HepG2 (cell line): Measurements from ENCODE around the gene ENPP4. TPM values are rescaled to one million over a fixed set of nuclear protein-coding genes. Genes with fewer than 3 reads are reported as not detected.

Experiments
- ATAC-seq: fragments of 200-7000 bp; cut with Tn5 transposase; 3 replicates; pipeline ENCODE4 v1.9.1; 2020; ENCODE audit warnings: mild to moderate bottlenecking, moderate library complexity
- BruUV-seq: library from RNA; stranded (reverse); fragments of 400-500 nt; replicated peaks from 2 replicates; lab custom pipeline; 2021; lab: Mats Ljungman, UMichigan
- CTCF ChIA-PET: fragments of 300-600 bp; formaldehyde crosslinking; extraction: SDS; loops from one replicate; lab custom pipeline; 2021; ENCODE audit warnings: low total read pairs, inconsistent platforms, low intra/inter-chr PET ratio; lab: Yijun Ruan, JAX
- POLR2A ChIA-PET: fragments of 350-600 bp; sonication (Branson Sonifier 250); formaldehyde crosslinking; loops from one replicate; lab custom pipeline; 2020; ENCODE audit warnings: antibody characterized with exemption, inconsistent platforms; lab: Yijun Ruan, JAX
- DNase-seq: peaks from one replicate; pipeline ENCODE4 v3.0.0-alpha.2; 2015; ENCODE audit warnings: low spot score
- FAIRE-seq: peaks from 3 replicates; lab custom pipeline; 2011; peaks lifted over from hg19 to GRCh38; lab: Jason Lieb, UNC
- H2AFZ ChIP-seq: one replicate; pipeline ENCODE4 v1.6.1; 2011; ENCODE audit warnings: low read length, inconsistent platforms
- H3K27ac ChIP-seq: fragments of 300-600 bp; 3 replicates; pipeline ENCODE4 v1.8.0; 2011; ENCODE audit warnings: mixed run types, mild to moderate bottlenecking, mixed read lengths, low read length, inconsistent platforms; ENCODE audit not compliant: insufficient read depth; ENCODE audit errors: extremely low read length
- H3K27me3 ChIP-seq, 2 experiments: fragments of 200-600 bp in 1 of 2; 2 replicates in 1 of 2; 3 replicates in 1 of 2; pipeline versions ENCODE4 v1.6.0 to v1.8.0; 2011; ENCODE audit warnings: low read length in 2 of 2, mild to moderate bottlenecking in 2 of 2, moderate library complexity in 2 of 2, inconsistent platforms in 1 of 2; ENCODE audit not compliant: insufficient read depth in 2 of 2, control insufficient read depth in 1 of 2
- H3K36me3 ChIP-seq, 2 experiments: fragments of 200-600 bp in 1 of 2; replicated peaks in 1 of 2; 2 replicates in 1 of 2; 3 replicates in 1 of 2; pipeline versions ENCODE4 v1.5.1 to v1.8.0; 2011; ENCODE audit warnings: low read length in 2 of 2, inconsistent platforms in 1 of 2; ENCODE audit not compliant: insufficient read depth in 2 of 2, control insufficient read depth in 1 of 2
- H3K4me1 ChIP-seq: 2 replicates; pipeline ENCODE4 v1.5.1; 2012; ENCODE audit warnings: low read length, inconsistent platforms; ENCODE audit not compliant: insufficient read depth
- H3K4me2 ChIP-seq: 2 replicates; pipeline ENCODE4 v1.6.0; 2011; ENCODE audit warnings: low read depth, low read length, inconsistent platforms
- H3K4me3 ChIP-seq, 3 experiments: fragments of 200-600 bp in 1 of 3; sonication (generic), shearing (Covaris generic) in 1 of 3; replicated peaks in 1 of 3; 2 replicates each; pipeline ENCODE4 v1.5.1; 2011 to 2016; ENCODE audit warnings: low read length in 3 of 3, inconsistent platforms in 2 of 3, low read depth in 2 of 3, mild to moderate bottlenecking in 2 of 3, control low read depth in 1 of 3, mixed read lengths in 1 of 3; ENCODE audit not compliant: insufficient read depth in 1 of 3
- H3K79me2 ChIP-seq: one replicate; pipeline ENCODE4 v1.6.1; 2011; ENCODE audit warnings: low read length, inconsistent platforms; ENCODE audit not compliant: insufficient read depth
- H3K9ac ChIP-seq: 2 replicates; pipeline ENCODE4 v1.6.0; 2011; ENCODE audit warnings: mild to moderate bottlenecking, low read depth, low read length, inconsistent platforms; ENCODE audit not compliant: insufficient read depth
- H3K9me3 ChIP-seq: 2 replicates; pipeline ENCODE4 v1.5.1; 2012; ENCODE audit warnings: mild to moderate bottlenecking, low read length
- H4K20me1 ChIP-seq: 2 replicates; pipeline ENCODE4 v1.6.0; 2011; ENCODE audit warnings: inconsistent platforms, mild to moderate bottlenecking, low read length, moderate library complexity; ENCODE audit not compliant: insufficient read depth
- HNRNPLL ChIP-seq: fragments of 200-400 bp; formaldehyde crosslinking; IDR thresholded peaks from 2 replicates; pipeline ENCODE4 v1.6.1; 2017; ENCODE audit warnings: mild to moderate bottlenecking, low read depth, low read length; ENCODE audit not compliant: poor library complexity, severe bottlenecking
- KDM3A ChIP-seq: IDR thresholded peaks from 2 replicates; pipeline ENCODE4 v1.6.1; 2018; ENCODE audit warnings: low read depth, missing compliant biosample characterization
- KDM6A ChIP-seq: IDR thresholded peaks from 2 replicates; pipeline ENCODE4 v1.6.1; 2016; ENCODE audit warnings: low read depth
- KMT2B ChIP-seq: IDR thresholded peaks from 2 replicates; pipeline ENCODE4 v1.6.1; 2016; ENCODE audit warnings: missing genetic modification reagents, missing compliant biosample characterization
- NFYB ChIP-seq: sonication (generic); formaldehyde crosslinking; IDR thresholded peaks from 2 replicates; pipeline ENCODE4 v1.4.0; 2020; ENCODE audit warnings: missing genetic modification reagents
- RBM39 ChIP-seq: fragments of 200-400 bp; formaldehyde crosslinking; IDR thresholded peaks from one replicate; pipeline ENCODE4 v1.6.1; 2018; ENCODE audit warnings: antibody characterized with exemption, mild to moderate bottlenecking, low read depth, low read length; ENCODE audit not compliant: poor library complexity, severe bottlenecking
- SMARCE1 ChIP-seq: fragments of 450-650 bp; IDR thresholded peaks from 2 replicates; pipeline ENCODE4 v1.6.1; 2017; ENCODE audit warnings: borderline replicate concordance
- ZBTB42 ChIP-seq: sonication (generic); formaldehyde crosslinking; IDR thresholded peaks from 2 replicates; pipeline ENCODE4 v1.5.0; 2020; ENCODE audit warnings: mild to moderate bottlenecking, missing genetic modification reagents
- ZFP36L1 ChIP-seq: sonication (generic); formaldehyde crosslinking; IDR thresholded peaks from 2 replicates; pipeline ENCODE4 v1.8.0; 2022; ENCODE audit warnings: mild to moderate bottlenecking, missing genetic modification reagents, moderate library complexity
- ZNF101 ChIP-seq: sonication (generic); formaldehyde crosslinking; IDR thresholded peaks from 2 replicates; pipeline ENCODE4 v1.4.0; 2020; ENCODE audit warnings: mild to moderate bottlenecking, low read depth, missing genetic modification reagents, borderline replicate concordance
- ZNF230 ChIP-seq: sonication (generic); formaldehyde crosslinking; IDR thresholded peaks from 2 replicates; pipeline ENCODE4 v1.4.0; 2020; ENCODE audit warnings: mild to moderate bottlenecking, missing genetic modification reagents
- ZNF512B ChIP-seq: sonication (generic); formaldehyde crosslinking; IDR thresholded peaks from 2 replicates; pipeline ENCODE4 v1.5.1; 2020; ENCODE audit warnings: missing genetic modification reagents, mild to moderate bottlenecking, borderline replicate concordance
- ZNF552 ChIP-seq: sonication (generic); formaldehyde crosslinking; IDR thresholded peaks from 2 replicates; pipeline ENCODE4 v1.9.0; 2022; ENCODE audit warnings: missing genetic modification reagents, mild to moderate bottlenecking, borderline replicate concordance
- ZNF567 ChIP-seq: sonication (generic); formaldehyde crosslinking; IDR thresholded peaks from 2 replicates; pipeline ENCODE4 v1.8.1; 2023; ENCODE audit warnings: mild to moderate bottlenecking, missing genetic modification reagents, borderline replicate concordance
- ZSCAN12 ChIP-seq: sonication (generic); formaldehyde crosslinking; IDR thresholded peaks from 2 replicates; pipeline ENCODE4 v1.9.0; 2021; ENCODE audit warnings: mild to moderate bottlenecking, missing genetic modification reagents
- ZZZ3 ChIP-seq: sonication (generic); formaldehyde crosslinking; IDR thresholded peaks from 2 replicates; pipeline ENCODE4 v1.4.0; 2020; ENCODE audit warnings: missing genetic modification reagents, mild to moderate bottlenecking, borderline replicate concordance
- WGBS: methylation state at CpG from one replicate; pipeline ENCODE4 v1.1.6; 2017; ENCODE audit warnings: low lambda C conversion rate; 5-methylcytosine and 5-hydroxymethylcytosine counted together
- in situ Hi-C: cut with HindIII; loops from 2 replicates; pipeline ENCODE4 v1.10.0; 2017; ENCODE audit warnings: low pct_unique_long_range_greater_than_20kb; ENCODE audit not compliant: extremely low pct_ligation_motif_present
- intact Hi-C: fragments of 100-400 bp; cut with micrococcal nuclease; formaldehyde crosslinking; loops from one replicate; pipeline ENCODE4 v1.10.0; 2022; ENCODE audit not compliant: unreplicated experiment
- polyA plus RNA-seq, 8 experiments: library from polyadenylated mRNA; depleted of rRNA in 3 of 8; stranded (reverse) in 7 of 8; unstranded in 1 of 8; fragments of >200 nt; fragmentation: Illumina TruSeq in 4 of 8; extraction: Trizol in 4 of 8; gene quantifications; 2 replicates each; pipeline versions ENCODE4 v1.2.1 to v1.2.3, GENCODE V29; 2011 to 2016; ENCODE audit warnings: low read depth in 4 of 8, missing spikeins in 1 of 8, mixed read lengths in 1 of 8; ENCODE audit not compliant: insufficient read depth in 1 of 8
- total RNA-seq, 5 experiments: library from RNA; depleted of rRNA; stranded (reverse); fragments of >200 nt; fragmentation: Illumina TruSeq; extraction: Trizol; gene quantifications; 2 replicates each; pipeline ENCODE4 v1.2.3, GENCODE V29; 2016; ENCODE audit warnings: low read depth in 1 of 5

Gene ENPP4
- total and polyA plus RNA-seq, 2 of the 13 experiments (the other 11 are each of a cell fraction or from before 2014, with no cell fraction given): 0.04 to 0.38 TPM

- no peak for TF ChIP-seq ZNF567 (CRISPR knock-in tag)
- TF ChIP-seq KDM6A (CRISPR knock-in tag): no peak
- no peak for TF ChIP-seq NFYB (CRISPR knock-in tag)
- TF ChIP-seq ZFP36L1 (CRISPR knock-in tag): no peak
- no peak for TF ChIP-seq ZZZ3 (CRISPR knock-in tag)
- no peak for TF ChIP-seq ZNF512B (CRISPR knock-in tag)
- TF ChIP-seq, all 625 proteins: peak for 0
These were observed 56.8 kb downstream of the ENPP4 start (continued) for GRCh38 chr6:46186583-46186982.

GRCh38 chr6:46189726-46190125, 59.9 kb downstream of the ENPP4 start:
- in situ Hi-C loops: no loop called here
- H3K36me3 ChIP-seq: no peaks in the 10 kb centered on the region
- ChIA-PET POLR2A (no interaction called here), CTCF (no interaction called here)
- H3K4me1 ChIP-seq: no peaks in the 10 kb centered on the region
- intact Hi-C loops: no loop called here
- no peak overlapping the region for H3K4me3 ChIP-seq
- DNase-seq (no peak), ATAC-seq (no peak), FAIRE-seq (no peak)
- H2AFZ ChIP-seq: no peak overlapping the region
- no TSS peak for BruUV-seq
- no peaks in the 10 kb centered on the region for H3K9me3 ChIP-seq
- H4K20me1 ChIP-seq: no peaks in the 10 kb centered on the region
- 8% methylated on average over 4 of the region's 4 CpGs for WGBS
- H3K9ac ChIP-seq: no peak overlapping the region
- H3K27ac ChIP-seq: no peak overlapping the region
- H3K27me3 ChIP-seq: peaks cover 1 to 9% of the 10 kb centered on the region in 2 experiments; a peak in 2 of 5 replicates
- no peaks in the 10 kb centered on the region for H3K79me2 ChIP-seq
- no peak overlapping the region for H3K4me2 ChIP-seq
- TF ChIP-seq ZNF230 (no peak), KMT2B (CRISPR knock-in tag) (no peak), ZBTB42 (CRISPR knock-in tag) (no peak), KDM3A (CRISPR knock-in tag) (no peak), ZSCAN12 (CRISPR knock-in tag) (no peak), SMARCE1 (no peak), RBM39 (no peak), ZNF101 (no peak), HNRNPLL (no peak), ZNF552 (CRISPR knock-in tag) (no peak)
